ENCODE measurements around the gene EIF4G3.

Gene EIF4G3

DNA sequence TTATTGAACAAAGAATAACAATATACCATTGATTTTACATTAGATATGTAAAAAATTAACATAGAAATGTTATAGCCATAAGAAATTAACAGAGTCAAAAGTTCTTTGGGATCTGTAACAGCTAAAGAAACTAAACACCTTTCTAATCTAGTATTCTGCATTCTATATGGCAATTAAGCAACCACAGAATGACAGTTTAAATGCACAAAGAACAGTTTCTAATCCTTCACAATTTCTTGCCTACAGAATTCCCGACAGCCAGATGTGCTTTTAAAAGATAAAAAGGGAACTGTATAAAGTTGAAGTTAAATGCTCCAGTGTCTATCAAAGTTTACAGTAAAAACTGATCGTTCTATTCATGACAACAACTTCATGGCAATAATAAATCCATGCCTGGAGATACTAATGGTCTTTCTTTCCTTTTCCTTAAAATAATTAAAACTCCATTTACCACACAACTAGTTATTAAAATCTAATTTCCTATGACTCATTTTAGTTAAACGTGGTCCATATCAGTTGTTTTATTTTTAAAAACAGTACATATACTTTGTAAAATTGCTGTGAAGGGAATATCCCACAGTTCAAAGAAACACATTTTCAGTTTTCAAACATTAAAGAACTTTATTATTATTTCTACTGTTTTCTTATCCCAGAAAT, 110.2 kb downstream of the EIF4G3 start:
- TF ChIP-seq TEAD4 (IDR thresholded peaks at IDR 0.05) (no peak), NFIC (IDR thresholded peaks at IDR 0.05) (no peak), REST (IDR thresholded peaks at IDR 0.05; ENCODE audit: low read depth) (no peak), CEBPB (IDR thresholded peaks at IDR 0.05) (no peak), MAX (IDR thresholded peaks at IDR 0.05) (no peak), ZBTB7A (IDR thresholded peaks at IDR 0.05; ENCODE audit: low read depth) (no peak), YY1 (IDR thresholded peaks at IDR 0.05; ENCODE audit: low read depth) (no peak), TCF12 (IDR thresholded peaks at IDR 0.05; ENCODE audit: low read depth) (no peak), FOXM1 (IDR thresholded peaks at IDR 0.05; ENCODE audit: borderline replicate concordance, low read depth) (no peak), CREB1 (IDR thresholded peaks at IDR 0.05; ENCODE audit: low read depth) (no peak), RAD21 (IDR thresholded peaks at IDR 0.05; ENCODE audit: low read depth) (no peak), TAF1 (IDR thresholded peaks at IDR 0.05; ENCODE audit: low read depth) (no peak), EGR1 (IDR thresholded peaks at IDR 0.05) (no peak), EP300 (IDR thresholded peaks at IDR 0.05; ENCODE audit: borderline replicate concordance) (no peak)
- TF ChIP-seq, protein P1, sequence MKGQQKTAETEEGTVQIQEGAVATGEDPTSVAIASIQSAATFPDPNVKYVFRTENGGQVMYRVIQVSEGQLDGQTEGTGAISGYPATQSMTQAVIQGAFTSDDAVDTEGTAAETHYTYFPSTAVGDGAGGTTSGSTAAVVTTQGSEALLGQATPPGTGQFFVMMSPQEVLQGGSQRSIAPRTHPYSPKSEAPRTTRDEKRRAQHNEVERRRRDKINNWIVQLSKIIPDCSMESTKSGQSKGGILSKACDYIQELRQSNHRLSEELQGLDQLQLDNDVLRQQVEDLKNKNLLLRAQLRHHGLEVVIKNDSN (IDR thresholded peaks at IDR 0.05): no peak

DNA sequence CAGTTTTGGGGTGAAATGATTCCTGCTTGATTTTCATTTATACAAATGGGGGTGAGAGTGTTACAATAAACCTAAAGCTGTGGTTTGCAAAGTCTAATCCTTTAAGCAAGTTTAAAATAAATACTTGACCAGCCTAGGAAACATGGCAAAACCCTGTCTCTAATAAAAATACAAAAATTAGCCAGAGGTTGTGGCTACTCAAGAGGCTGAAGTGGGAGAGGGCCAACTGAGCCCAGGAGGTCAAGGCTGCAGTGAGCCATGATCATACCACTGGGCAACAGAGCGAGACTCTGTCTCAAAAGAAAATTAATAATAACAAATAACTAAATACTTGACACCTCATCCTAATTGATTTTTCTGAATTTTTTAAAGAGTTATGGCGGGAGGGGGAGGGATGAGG, 110.8 kb downstream of the EIF4G3 start:
- TF ChIP-seq YY1 (IDR thresholded peaks at IDR 0.05; ENCODE audit: low read depth) (no peak), RAD21 (IDR thresholded peaks at IDR 0.05; ENCODE audit: low read depth) (no peak), REST (IDR thresholded peaks at IDR 0.05; ENCODE audit: low read depth) (no peak), MAX (IDR thresholded peaks at IDR 0.05) (no peak), TAF1 (IDR thresholded peaks at IDR 0.05; ENCODE audit: low read depth) (no peak), ZBTB7A (IDR thresholded peaks at IDR 0.05; ENCODE audit: low read depth) (no peak), TEAD4 (IDR thresholded peaks at IDR 0.05) (no peak), CREB1 (IDR thresholded peaks at IDR 0.05; ENCODE audit: low read depth) (no peak), FOXM1 (IDR thresholded peaks at IDR 0.05; ENCODE audit: borderline replicate concordance, low read depth) (no peak), CEBPB (IDR thresholded peaks at IDR 0.05) (no peak), EP300 (IDR thresholded peaks at IDR 0.05; ENCODE audit: borderline replicate concordance) (no peak), NFIC (IDR thresholded peaks at IDR 0.05) (no peak), TCF12 (IDR thresholded peaks at IDR 0.05; ENCODE audit: low read depth) (no peak)
- TF ChIP-seq, protein P1 (IDR thresholded peaks at IDR 0.05): no peak

- TF ChIP-seq TCF12 (IDR thresholded peaks at IDR 0.05; ENCODE audit: low read depth): no peak
Observed at GRCh38 chr1:21064057-21064456, 112.6 kb downstream of the EIF4G3 start.

- TF ChIP-seq REST (IDR thresholded peaks at IDR 0.05; ENCODE audit: low read depth) (no peak), NFIC (IDR thresholded peaks at IDR 0.05) (no peak)
Observed at GRCh38 chr1:21060523-21060922, 116.2 kb downstream of the EIF4G3 start.

- no peak for TF ChIP-seq MAX (IDR thresholded peaks at IDR 0.05)
- TF ChIP-seq TEAD4 (IDR thresholded peaks at IDR 0.05): no peak
- no peak for TF ChIP-seq TCF12 (IDR thresholded peaks at IDR 0.05; ENCODE audit: low read depth)
- TF ChIP-seq CEBPB (IDR thresholded peaks at IDR 0.05): no peak
- no peak for TF ChIP-seq EP300 (IDR thresholded peaks at IDR 0.05; ENCODE audit: borderline replicate concordance)
- TF ChIP-seq REST (IDR thresholded peaks at IDR 0.05; ENCODE audit: low read depth): no peak
- TF ChIP-seq, protein P1 (IDR thresholded peaks at IDR 0.05): no peak
- no peak for TF ChIP-seq EGR1 (IDR thresholded peaks at IDR 0.05)
- no peak for TF ChIP-seq CREB1 (IDR thresholded peaks at IDR 0.05; ENCODE audit: low read depth)
Observed at GRCh38 chr1:21059021-21059420, 117.7 kb downstream of the EIF4G3 start.
